GM23338 (cell line): Measurements from ENCODE around the gene ING2. TPM values are rescaled to one million over a fixed set of nuclear protein-coding genes. Genes with fewer than 3 reads are reported as not detected.

Experiments
- ATAC-seq: fragments of 200-7000 bp; cut with Tn5 transposase; 3 replicates; pipeline ENCODE4 v1.9.1; 2020
- DNase-seq: peaks from one replicate; pipeline ENCODE4 v3.0.0-alpha.2; 2015; ENCODE audit warnings: low spot score
- H2AFZ ChIP-seq: fragments of 200-600 bp; sonication (generic); 2 replicates; pipeline ENCODE4 v1.8.0; 2016; ENCODE audit warnings: antibody characterized with exemption, mild to moderate bottlenecking, moderate library complexity
- H3F3A ChIP-seq: fragments of 200-600 bp; sonication (generic); replicated peaks from 2 replicates; pipeline ENCODE4 v1.8.0; 2017; ENCODE audit warnings: antibody characterized with exemption, mixed run types, low read depth
- H3K27ac ChIP-seq: fragments of 200-600 bp; sonication (generic); 2 replicates; pipeline ENCODE4 v1.6.1; 2016; ENCODE audit warnings: low read depth
- H3K27me3 ChIP-seq: fragments of 200-600 bp; sonication (generic); 2 replicates; pipeline ENCODE4 v1.8.0; 2016; ENCODE audit warnings: mild to moderate bottlenecking, mixed run types, moderate library complexity; ENCODE audit not compliant: insufficient read depth
- H3K36me3 ChIP-seq: fragments of 200-600 bp; sonication (generic); 2 replicates; pipeline ENCODE4 v1.8.0; 2016; ENCODE audit warnings: mild to moderate bottlenecking; ENCODE audit not compliant: insufficient read depth
- H3K4me1 ChIP-seq: fragments of 200-600 bp; sonication (generic); 2 replicates; pipeline ENCODE4 v1.8.0; 2016; ENCODE audit warnings: mild to moderate bottlenecking, moderate library complexity; ENCODE audit not compliant: insufficient read depth
- H3K4me2 ChIP-seq: fragments of 200-600 bp; sonication (generic); 2 replicates; pipeline ENCODE4 v1.7.1; 2017; ENCODE audit warnings: mixed run types
- H3K4me3 ChIP-seq: fragments of 200-600 bp; sonication (generic); 2 replicates; pipeline ENCODE4 v1.6.1; 2016; ENCODE audit warnings: mixed run types
- H3K79me2 ChIP-seq: fragments of 200-600 bp; sonication (generic); replicated peaks from 2 replicates; pipeline ENCODE4 v1.8.0; 2017; ENCODE audit warnings: mild to moderate bottlenecking; ENCODE audit not compliant: insufficient read depth
- H3K9me2 ChIP-seq: fragments of 200-600 bp; sonication (generic); 2 replicates; pipeline ENCODE4 v1.8.0; 2017; ENCODE audit not compliant: insufficient read depth
- H4K20me1 ChIP-seq: fragments of 200-600 bp; sonication (generic); replicated peaks from 2 replicates; pipeline ENCODE4 v1.8.0; 2017; ENCODE audit warnings: mild to moderate bottlenecking; ENCODE audit not compliant: insufficient read depth
- H3K27ac Mint-ChIP-seq: 2 replicates; pipeline ENCODE4 v1.8.0; 2020; ENCODE audit warnings: inconsistent platforms, mild to moderate bottlenecking, moderate library complexity, mixed read lengths
- H3K27me3 Mint-ChIP-seq: 3 replicates; pipeline ENCODE4 v1.8.0; 2022; ENCODE audit warnings: low read depth, mild to moderate bottlenecking, moderate library complexity, mixed read lengths, inconsistent platforms; ENCODE audit not compliant: insufficient read depth, poor library complexity
- H3K36me3 Mint-ChIP-seq: 3 replicates; pipeline ENCODE4 v1.8.0; 2021; ENCODE audit warnings: low read depth, mild to moderate bottlenecking, inconsistent platforms, moderate library complexity, mixed read lengths
- H3K4me1 Mint-ChIP-seq: 3 replicates; pipeline ENCODE4 v1.8.0; 2020; ENCODE audit warnings: mild to moderate bottlenecking, inconsistent platforms, mixed read lengths
- H3K4me3 Mint-ChIP-seq: 3 replicates; pipeline ENCODE4 v1.8.0; 2021; ENCODE audit warnings: moderate library complexity, mild to moderate bottlenecking, inconsistent platforms, mixed read lengths
- H3K9me3 Mint-ChIP-seq: 3 replicates; pipeline ENCODE4 v1.8.0; 2020; ENCODE audit warnings: moderate library complexity, mild to moderate bottlenecking, inconsistent platforms, mixed read lengths
- CREB1 ChIP-seq: fragments of 250-450 bp; sonication (Bioruptor Pico); IDR thresholded peaks from 2 replicates; pipeline ENCODE4 v1.5.0; 2020; ENCODE audit warnings: low read depth, mild to moderate bottlenecking, moderate library complexity
- EZH2 ChIP-seq: fragments of 200-600 bp; sonication (generic); IDR thresholded peaks from one replicate; pipeline ENCODE4 v1.8.0; 2017; ENCODE audit warnings: antibody characterized with exemption, mild to moderate bottlenecking, low read depth; ENCODE audit not compliant: unreplicated experiment
- EZH2phosphoT487 ChIP-seq: fragments of 200-600 bp; sonication (generic); IDR thresholded peaks from one replicate; pipeline ENCODE4 v1.8.1; 2018; ENCODE audit warnings: antibody characterized with exemption; ENCODE audit not compliant: unreplicated experiment
- JUNB ChIP-seq: IDR thresholded peaks from one replicate; pipeline ENCODE4 v1.6.1; 2016; ENCODE audit warnings: antibody characterized with exemption; ENCODE audit not compliant: unreplicated experiment
- NANOG ChIP-seq: IDR thresholded peaks from 2 replicates; pipeline ENCODE4 v1.6.1; 2016; ENCODE audit warnings: antibody characterized with exemption, borderline replicate concordance
- POLR2AphosphoS5 ChIP-seq: IDR thresholded peaks from 2 replicates; pipeline ENCODE4 v1.6.1; 2016; ENCODE audit warnings: antibody characterized with exemption, low read depth
- REST ChIP-seq: IDR thresholded peaks from one replicate; pipeline ENCODE4 v1.6.1; 2018; ENCODE audit warnings: antibody characterized with exemption; ENCODE audit not compliant: unreplicated experiment
- STAT1 ChIP-seq: IDR thresholded peaks from one replicate; pipeline ENCODE4 v1.6.1; 2016; ENCODE audit warnings: antibody characterized with exemption; ENCODE audit not compliant: unreplicated experiment
- ZNF114 ChIP-seq: fragments of 250-450 bp; sonication (Bioruptor Pico); IDR thresholded peaks from 2 replicates; pipeline ENCODE4 v1.5.0; 2020; ENCODE audit warnings: mild to moderate bottlenecking, moderate library complexity
- ZNF331 ChIP-seq: fragments of 250-450 bp; sonication (Bioruptor Pico); IDR thresholded peaks from 2 replicates; pipeline ENCODE4 v1.5.0; 2020; ENCODE audit warnings: low read depth, mild to moderate bottlenecking, moderate library complexity
- polyA plus RNA-seq: library from polyadenylated mRNA; unstranded; fragments of >200 nt; fragmentation: Nextera tagmentation; extraction: Ambion mirVana; gene quantifications from 2 replicates; pipeline ENCODE4 v1.2.1, GENCODE V29; 2016
- total RNA-seq: library from RNA; depleted of rRNA; stranded (reverse); fragments of >200 nt; shearing (Covaris generic); gene quantifications from 2 replicates; pipeline ENCODE4 v1.2.3, GENCODE V29; 2014
- TF ChIP-seq, protein P1 (sequence below): IDR thresholded peaks from 2 replicates; pipeline ENCODE4 v1.6.1; 2016; ENCODE audit warnings: antibody characterized with exemption
- TF ChIP-seq, protein P2 (sequence below): fragments of 250-450 bp; sonication (Bioruptor Pico); IDR thresholded peaks from 2 replicates; pipeline ENCODE4 v1.5.0; 2020; ENCODE audit warnings: mild to moderate bottlenecking, moderate library complexity
- TF ChIP-seq, protein P3 (sequence below), 2 experiments: fragments of 200-600 bp in 1 of 2; sonication (generic) in 1 of 2; conservative IDR thresholded peaks; 2 replicates each; pipeline versions ENCODE4 v1.5.1 to v1.6.1; 2016 to 2017; ENCODE audit warnings: antibody characterized with exemption in 2 of 2, low read depth in 2 of 2, mild to moderate bottlenecking in 2 of 2, moderate library complexity in 1 of 2

ING2 gene
- total and polyA plus RNA-seq, 2 experiments from 2014 or later, result 21.5 to 34.2 TPM

DNA sequence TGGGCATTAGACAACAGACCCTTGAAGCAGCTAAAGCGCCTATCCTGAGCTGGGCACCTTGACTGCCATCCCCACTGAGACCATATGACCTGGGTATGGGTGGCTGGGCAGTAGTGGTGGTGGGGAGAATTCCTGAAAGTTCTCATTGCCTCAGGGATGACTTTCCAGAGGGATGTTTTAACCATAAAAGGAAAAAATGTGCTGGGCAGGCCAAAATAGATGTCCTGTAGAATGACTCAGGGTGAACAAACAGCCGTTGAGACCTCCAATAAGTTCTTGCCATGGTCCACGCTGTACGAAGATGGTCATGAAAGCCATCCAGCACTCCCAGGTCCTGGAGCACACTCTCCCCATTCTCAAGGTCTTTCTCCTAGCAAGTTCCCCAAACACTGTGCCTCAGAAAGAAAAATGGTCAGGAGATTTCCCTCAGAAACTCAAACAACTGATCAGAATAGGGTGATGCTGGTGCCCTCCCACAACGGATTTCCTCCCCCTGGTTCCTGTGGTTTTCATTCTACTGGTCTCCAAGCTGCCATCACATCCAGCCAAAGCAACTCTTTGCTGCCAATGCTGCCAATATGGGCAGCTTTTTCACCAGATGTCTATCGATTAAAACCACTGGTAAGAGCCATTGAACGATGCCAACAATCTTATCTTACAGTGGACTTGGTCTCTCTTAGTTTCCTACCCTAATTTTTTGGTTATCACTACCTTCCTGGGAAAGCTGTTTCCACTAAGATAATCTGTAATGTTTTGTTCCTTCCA, 49.2 kb upstream of the ING2 start:
- Histone ChIP-seq H3K79me2 (no peaks in the 10 kb centered on the region), H3K4me2 (no peak overlapping the region), H3K27ac (no peak overlapping the region), H3K27me3 (no peaks in the 10 kb centered on the region), H3K9me2 (no peaks in the 10 kb centered on the region), H3K36me3 (no peaks in the 10 kb centered on the region), H4K20me1 (no peaks in the 10 kb centered on the region), H3K4me1 (no peaks in the 10 kb centered on the region), H3K4me3 (no peak overlapping the region), H3F3A (no peaks in the 10 kb centered on the region), H2AFZ (no peak overlapping the region)
- H3K27me3 Mint-ChIP-seq, result no peaks in the 10 kb centered on the region
- H3K4me1 Mint-ChIP-seq, result no peaks in the 10 kb centered on the region
- DNase-seq (no peak), ATAC-seq (no peak)
- TF ChIP-seq, protein P1, sequence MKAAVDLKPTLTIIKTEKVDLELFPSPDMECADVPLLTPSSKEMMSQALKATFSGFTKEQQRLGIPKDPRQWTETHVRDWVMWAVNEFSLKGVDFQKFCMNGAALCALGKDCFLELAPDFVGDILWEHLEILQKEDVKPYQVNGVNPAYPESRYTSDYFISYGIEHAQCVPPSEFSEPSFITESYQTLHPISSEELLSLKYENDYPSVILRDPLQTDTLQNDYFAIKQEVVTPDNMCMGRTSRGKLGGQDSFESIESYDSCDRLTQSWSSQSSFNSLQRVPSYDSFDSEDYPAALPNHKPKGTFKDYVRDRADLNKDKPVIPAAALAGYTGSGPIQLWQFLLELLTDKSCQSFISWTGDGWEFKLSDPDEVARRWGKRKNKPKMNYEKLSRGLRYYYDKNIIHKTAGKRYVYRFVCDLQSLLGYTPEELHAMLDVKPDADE, result no peak
- TF ChIP-seq, protein P2, sequence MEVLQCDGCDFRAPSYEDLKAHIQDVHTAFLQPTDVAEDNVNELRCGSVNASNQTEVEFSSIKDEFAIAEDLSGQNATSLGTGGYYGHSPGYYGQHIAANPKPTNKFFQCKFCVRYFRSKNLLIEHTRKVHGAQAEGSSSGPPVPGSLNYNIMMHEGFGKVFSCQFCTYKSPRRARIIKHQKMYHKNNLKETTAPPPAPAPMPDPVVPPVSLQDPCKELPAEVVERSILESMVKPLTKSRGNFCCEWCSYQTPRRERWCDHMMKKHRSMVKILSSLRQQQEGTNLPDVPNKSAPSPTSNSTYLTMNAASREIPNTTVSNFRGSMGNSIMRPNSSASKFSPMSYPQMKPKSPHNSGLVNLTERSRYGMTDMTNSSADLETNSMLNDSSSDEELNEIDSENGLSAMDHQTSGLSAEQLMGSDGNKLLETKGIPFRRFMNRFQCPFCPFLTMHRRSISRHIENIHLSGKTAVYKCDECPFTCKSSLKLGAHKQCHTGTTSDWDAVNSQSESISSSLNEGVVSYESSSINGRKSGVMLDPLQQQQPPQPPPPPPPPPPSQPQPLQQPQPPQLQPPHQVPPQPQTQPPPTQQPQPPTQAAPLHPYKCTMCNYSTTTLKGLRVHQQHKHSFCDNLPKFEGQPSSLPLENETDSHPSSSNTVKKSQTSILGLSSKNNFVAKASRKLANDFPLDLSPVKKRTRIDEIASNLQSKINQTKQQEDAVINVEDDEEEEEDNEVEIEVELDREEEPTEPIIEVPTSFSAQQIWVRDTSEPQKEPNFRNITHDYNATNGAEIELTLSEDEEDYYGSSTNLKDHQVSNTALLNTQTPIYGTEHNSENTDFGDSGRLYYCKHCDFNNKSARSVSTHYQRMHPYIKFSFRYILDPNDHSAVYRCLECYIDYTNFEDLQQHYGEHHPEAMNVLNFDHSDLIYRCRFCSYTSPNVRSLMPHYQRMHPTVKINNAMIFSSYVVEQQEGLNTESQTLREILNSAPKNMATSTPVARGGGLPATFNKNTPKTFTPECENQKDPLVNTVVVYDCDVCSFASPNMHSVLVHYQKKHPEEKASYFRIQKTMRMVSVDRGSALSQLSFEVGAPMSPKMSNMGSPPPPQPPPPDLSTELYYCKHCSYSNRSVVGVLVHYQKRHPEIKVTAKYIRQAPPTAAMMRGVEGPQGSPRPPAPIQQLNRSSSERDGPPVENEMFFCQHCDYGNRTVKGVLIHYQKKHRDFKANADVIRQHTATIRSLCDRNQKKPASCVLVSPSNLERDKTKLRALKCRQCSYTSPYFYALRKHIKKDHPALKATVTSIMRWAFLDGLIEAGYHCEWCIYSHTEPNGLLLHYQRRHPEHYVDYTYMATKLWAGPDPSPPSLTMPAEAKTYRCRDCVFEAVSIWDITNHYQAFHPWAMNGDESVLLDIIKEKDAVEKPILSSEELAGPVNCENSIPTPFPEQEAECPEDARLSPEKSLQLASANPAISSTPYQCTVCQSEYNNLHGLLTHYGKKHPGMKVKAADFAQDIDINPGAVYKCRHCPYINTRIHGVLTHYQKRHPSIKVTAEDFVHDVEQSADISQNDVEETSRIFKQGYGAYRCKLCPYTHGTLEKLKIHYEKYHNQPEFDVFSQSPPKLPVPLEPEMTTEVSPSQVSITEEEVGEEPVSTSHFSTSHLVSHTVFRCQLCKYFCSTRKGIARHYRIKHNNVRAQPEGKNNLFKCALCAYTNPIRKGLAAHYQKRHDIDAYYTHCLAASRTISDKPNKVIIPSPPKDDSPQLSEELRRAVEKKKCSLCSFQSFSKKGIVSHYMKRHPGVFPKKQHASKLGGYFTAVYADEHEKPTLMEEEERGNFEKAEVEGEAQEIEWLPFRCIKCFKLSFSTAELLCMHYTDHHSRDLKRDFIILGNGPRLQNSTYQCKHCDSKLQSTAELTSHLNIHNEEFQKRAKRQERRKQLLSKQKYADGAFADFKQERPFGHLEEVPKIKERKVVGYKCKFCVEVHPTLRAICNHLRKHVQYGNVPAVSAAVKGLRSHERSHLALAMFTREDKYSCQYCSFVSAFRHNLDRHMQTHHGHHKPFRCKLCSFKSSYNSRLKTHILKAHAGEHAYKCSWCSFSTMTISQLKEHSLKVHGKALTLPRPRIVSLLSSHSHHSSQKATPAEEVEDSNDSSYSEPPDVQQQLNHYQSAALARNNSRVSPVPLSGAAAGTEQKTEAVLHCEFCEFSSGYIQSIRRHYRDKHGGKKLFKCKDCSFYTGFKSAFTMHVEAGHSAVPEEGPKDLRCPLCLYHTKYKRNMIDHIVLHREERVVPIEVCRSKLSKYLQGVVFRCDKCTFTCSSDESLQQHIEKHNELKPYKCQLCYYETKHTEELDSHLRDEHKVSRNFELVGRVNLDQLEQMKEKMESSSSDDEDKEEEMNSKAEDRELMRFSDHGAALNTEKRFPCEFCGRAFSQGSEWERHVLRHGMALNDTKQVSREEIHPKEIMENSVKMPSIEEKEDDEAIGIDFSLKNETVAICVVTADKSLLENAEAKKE (CRISPR knock-in tag), result no peak
- no peak for TF ChIP-seq STAT1
- TF ChIP-seq JUNB, result no peak
- no peak for TF ChIP-seq REST
- TF ChIP-seq NANOG, result no peak
- no peak for TF ChIP-seq EZH2
- no peak for TF ChIP-seq ZNF114 (CRISPR knock-in tag)
- no peak for TF ChIP-seq ZNF331 (CRISPR knock-in tag)
- TF ChIP-seq EZH2phosphoT487, result no peak
- TF ChIP-seq, protein P3, sequence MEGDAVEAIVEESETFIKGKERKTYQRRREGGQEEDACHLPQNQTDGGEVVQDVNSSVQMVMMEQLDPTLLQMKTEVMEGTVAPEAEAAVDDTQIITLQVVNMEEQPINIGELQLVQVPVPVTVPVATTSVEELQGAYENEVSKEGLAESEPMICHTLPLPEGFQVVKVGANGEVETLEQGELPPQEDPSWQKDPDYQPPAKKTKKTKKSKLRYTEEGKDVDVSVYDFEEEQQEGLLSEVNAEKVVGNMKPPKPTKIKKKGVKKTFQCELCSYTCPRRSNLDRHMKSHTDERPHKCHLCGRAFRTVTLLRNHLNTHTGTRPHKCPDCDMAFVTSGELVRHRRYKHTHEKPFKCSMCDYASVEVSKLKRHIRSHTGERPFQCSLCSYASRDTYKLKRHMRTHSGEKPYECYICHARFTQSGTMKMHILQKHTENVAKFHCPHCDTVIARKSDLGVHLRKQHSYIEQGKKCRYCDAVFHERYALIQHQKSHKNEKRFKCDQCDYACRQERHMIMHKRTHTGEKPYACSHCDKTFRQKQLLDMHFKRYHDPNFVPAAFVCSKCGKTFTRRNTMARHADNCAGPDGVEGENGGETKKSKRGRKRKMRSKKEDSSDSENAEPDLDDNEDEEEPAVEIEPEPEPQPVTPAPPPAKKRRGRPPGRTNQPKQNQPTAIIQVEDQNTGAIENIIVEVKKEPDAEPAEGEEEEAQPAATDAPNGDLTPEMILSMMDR (conservative IDR thresholded peaks at IDR 0.05; ENCODE audit: low read depth in 2 of 2), result no peak
- TF ChIP-seq CREB1 (CRISPR knock-in tag), result no peak
- no peak for TF ChIP-seq POLR2AphosphoS5
- no peaks in the 10 kb centered on the region; the same call in 2 of the 3 replicates for H3K9me3 Mint-ChIP-seq
- H3K27ac Mint-ChIP-seq, result no peak overlapping the region
- H3K36me3 Mint-ChIP-seq, result peaks cover 13% of the 10 kb centered on the region; the same call in 2 of the 3 replicates
- H3K4me3 Mint-ChIP-seq, result no peak overlapping the region
